ENCODE data around the gene EEF1A2. TPM values are rescaled to one million over a fixed set of nuclear protein-coding genes. Genes with fewer than 3 reads are reported as not detected.

The EEF1A2 gene
- total and polyA plus RNA-seq, 2 donors from 2014 or later, result 1.5 to 18.1 TPM

GRCh38 chr20:63497138-63497945 is 1.5 kb downstream of the EEF1A2 start:
- peak in 1 of 5 donors; percentile 73 for DNase-seq
- peaks cover 2% of the 10 kb centered on the region for H3K27me3 ChIP-seq (ENCODE audit: control insufficient read depth, insufficient read depth, low read length)
- H3K4me1 ChIP-seq (ENCODE audit: control insufficient read depth in 2 of 3, insufficient read depth in 2 of 3, low read depth in 1 of 3, low read length in 3 of 3), result peaks cover 0 to 2% (median 0%) of the 10 kb centered on the region in 3 donors
- no peak for TF ChIP-seq CTCF (IDR thresholded peaks at IDR 0.05; ENCODE audit: borderline replicate concordance, extremely low read depth, insufficient read depth)
- H3K9ac ChIP-seq (ENCODE audit: low read length in 3 of 3), result no peak overlapping the region
- intact Hi-C loops (cut with DNase I), result no loop called here
- no peaks in the 10 kb centered on the region for H3K9me3 ChIP-seq (ENCODE audit: control insufficient read depth in 2 of 3, insufficient read depth in 1 of 3, low read length in 3 of 3)
- FAIRE-seq, result no peak
- no peak overlapping the region for H3K4me3 ChIP-seq (ENCODE audit: low read length in 3 of 3)
- no peaks in the 10 kb centered on the region for H3K36me3 ChIP-seq (ENCODE audit: control insufficient read depth in 2 of 3, insufficient read depth in 3 of 3, low read length in 3 of 3)
- no peak overlapping the region for H3K27ac ChIP-seq (ENCODE audit: low read depth in 2 of 2, low read length in 2 of 2)

GRCh38 chr20:63496596-63497120 is 2.2 kb downstream of the EEF1A2 start:
- Histone ChIP-seq H3K9ac (ENCODE audit: low read length in 3 of 3) (no peak overlapping the region), H3K4me1 (ENCODE audit: control insufficient read depth in 2 of 3, insufficient read depth in 2 of 3, low read depth in 1 of 3, low read length in 3 of 3) (peaks cover 0 to 2% (median 0%) of the 10 kb centered on the region in 3 donors), H3K27me3 (ENCODE audit: control insufficient read depth, insufficient read depth, low read length) (peaks cover 2% of the 10 kb centered on the region), H3K4me3 (ENCODE audit: low read length in 3 of 3) (no peak overlapping the region), H3K27ac (ENCODE audit: low read depth in 2 of 2, low read length in 2 of 2) (no peak overlapping the region), H3K36me3 (ENCODE audit: control insufficient read depth in 2 of 3, insufficient read depth in 3 of 3, low read length in 3 of 3) (no peaks in the 10 kb centered on the region), H3K9me3 (ENCODE audit: control insufficient read depth in 2 of 3, insufficient read depth in 1 of 3, low read length in 3 of 3) (no peaks in the 10 kb centered on the region)
- DNase-seq (peak in 2 of 5 donors; percentile 63 to 65), FAIRE-seq (no peak)
- intact Hi-C loops (cut with DNase I), result no loop called here
- TF ChIP-seq CTCF (IDR thresholded peaks at IDR 0.05; ENCODE audit: borderline replicate concordance, extremely low read depth, insufficient read depth), result no peak

- peak; percentile 78 for TF ChIP-seq CTCF (IDR thresholded peaks at IDR 0.05; ENCODE audit: borderline replicate concordance, extremely low read depth, insufficient read depth)
- Histone ChIP-seq H3K4me1 (ENCODE audit: control insufficient read depth in 2 of 3, insufficient read depth in 2 of 3, low read depth in 1 of 3, low read length in 3 of 3) (peaks cover 0 to 2% (median 0%) of the 10 kb centered on the region in 3 donors), H3K36me3 (ENCODE audit: control insufficient read depth in 2 of 3, insufficient read depth in 3 of 3, low read length in 3 of 3) (no peaks in the 10 kb centered on the region), H3K27me3 (ENCODE audit: control insufficient read depth, insufficient read depth, low read length) (peaks cover 2% of the 10 kb centered on the region), H3K9me3 (ENCODE audit: control insufficient read depth in 2 of 3, insufficient read depth in 1 of 3, low read length in 3 of 3) (no peaks in the 10 kb centered on the region), H3K4me3 (ENCODE audit: low read length in 3 of 3) (peak overlapping the region in 1 of 3 donors; percentile 41), H3K27ac (ENCODE audit: low read depth in 2 of 2, low read length in 2 of 2) (no peak overlapping the region), H3K9ac (ENCODE audit: low read length in 3 of 3) (no peak overlapping the region)
- peak in 4 of 5 donors; percentile 66 to 87 (median 71) for DNase-seq
- FAIRE-seq, result no peak
- intact Hi-C loops (cut with DNase I), result no loop called here
Measured at GRCh38 chr20:63495741-63496595, 2.9 kb downstream of the EEF1A2 start.

Measured in kidney (tissue), 14 donors.